GM18861 (cell line): ENCODE results near the gene FAM222A.

Experiments
- ATAC-seq: cut with Tn5 transposase; IDR thresholded peaks from one replicate; pipeline ENCODE4 v1.9.1; 2021; ENCODE audit not compliant: unreplicated experiment

Gene FAM222A

DNA sequence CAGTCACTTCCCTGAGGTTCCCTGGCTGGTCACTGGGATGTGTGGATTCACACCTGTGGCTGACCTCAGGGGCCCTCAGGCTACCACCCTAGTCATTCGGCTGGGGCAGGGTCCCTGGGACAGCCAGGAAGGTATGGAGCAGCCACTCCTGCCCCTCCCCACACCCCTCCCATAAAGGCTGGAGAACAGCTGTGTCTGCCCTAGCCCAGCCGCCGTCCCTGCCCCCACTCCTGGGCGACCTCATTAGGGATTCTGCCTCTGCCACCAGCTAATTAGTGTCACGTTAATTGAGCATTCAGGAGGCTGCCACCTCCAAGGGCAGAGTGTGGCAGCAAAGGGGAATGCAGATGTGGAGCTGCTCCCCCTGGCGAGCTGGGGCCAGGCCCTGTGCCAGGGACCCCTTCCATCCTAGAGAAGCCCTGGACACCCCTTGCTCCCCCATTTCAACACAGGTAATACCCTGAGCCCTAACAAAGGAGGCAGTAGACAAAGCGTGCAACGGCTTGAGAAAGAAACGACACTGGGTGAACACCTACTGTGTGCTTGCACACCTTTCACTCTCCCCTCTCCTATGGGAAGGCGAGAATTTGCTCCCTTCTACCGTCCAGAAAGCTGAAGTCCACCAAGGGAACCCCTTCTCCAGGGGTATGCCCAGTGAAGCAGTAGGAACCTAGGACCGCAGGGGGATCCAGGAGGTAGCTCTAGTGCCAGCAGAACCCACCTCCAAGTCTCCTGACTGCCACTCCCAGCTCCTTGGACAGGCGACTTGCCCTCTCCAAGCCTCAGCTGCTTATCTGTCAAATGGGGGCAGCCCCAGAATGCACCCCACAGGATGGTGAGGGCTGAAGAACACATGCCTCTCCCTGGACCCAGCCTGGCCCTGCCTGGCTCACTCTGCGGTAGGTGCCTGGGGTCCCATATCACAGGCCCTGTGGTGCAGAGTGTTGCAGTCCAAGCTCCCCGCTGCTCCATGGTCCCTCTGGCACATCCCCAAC lies 45.1 kb downstream of the FAM222A start:
- ATAC-seq: no peak

DNA sequence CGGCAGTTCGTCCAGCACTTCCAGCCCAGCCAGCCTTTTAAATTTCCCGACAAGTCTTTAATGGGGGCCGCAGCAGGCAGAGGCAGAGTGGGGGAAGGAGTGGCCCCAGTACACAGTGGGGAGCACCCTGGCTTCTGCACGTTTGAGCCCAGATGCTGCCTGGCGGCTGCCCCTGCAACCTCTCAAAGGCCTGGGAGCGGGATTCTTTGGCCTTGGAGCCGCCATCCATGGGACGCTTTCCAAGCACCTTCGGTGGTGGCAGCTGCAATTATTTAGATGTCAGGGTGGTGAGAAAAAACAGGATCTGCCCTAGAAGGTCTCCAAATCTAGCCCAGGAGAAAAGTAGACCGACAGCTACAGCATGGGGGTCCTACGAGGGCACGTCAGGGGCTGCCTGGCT lies 46.0 kb downstream of the FAM222A start:
- no peak for ATAC-seq

GRCh38 chr12:109760031-109760929 lies 46.7 kb downstream of the FAM222A start:
- ATAC-seq: no peak

DNA sequence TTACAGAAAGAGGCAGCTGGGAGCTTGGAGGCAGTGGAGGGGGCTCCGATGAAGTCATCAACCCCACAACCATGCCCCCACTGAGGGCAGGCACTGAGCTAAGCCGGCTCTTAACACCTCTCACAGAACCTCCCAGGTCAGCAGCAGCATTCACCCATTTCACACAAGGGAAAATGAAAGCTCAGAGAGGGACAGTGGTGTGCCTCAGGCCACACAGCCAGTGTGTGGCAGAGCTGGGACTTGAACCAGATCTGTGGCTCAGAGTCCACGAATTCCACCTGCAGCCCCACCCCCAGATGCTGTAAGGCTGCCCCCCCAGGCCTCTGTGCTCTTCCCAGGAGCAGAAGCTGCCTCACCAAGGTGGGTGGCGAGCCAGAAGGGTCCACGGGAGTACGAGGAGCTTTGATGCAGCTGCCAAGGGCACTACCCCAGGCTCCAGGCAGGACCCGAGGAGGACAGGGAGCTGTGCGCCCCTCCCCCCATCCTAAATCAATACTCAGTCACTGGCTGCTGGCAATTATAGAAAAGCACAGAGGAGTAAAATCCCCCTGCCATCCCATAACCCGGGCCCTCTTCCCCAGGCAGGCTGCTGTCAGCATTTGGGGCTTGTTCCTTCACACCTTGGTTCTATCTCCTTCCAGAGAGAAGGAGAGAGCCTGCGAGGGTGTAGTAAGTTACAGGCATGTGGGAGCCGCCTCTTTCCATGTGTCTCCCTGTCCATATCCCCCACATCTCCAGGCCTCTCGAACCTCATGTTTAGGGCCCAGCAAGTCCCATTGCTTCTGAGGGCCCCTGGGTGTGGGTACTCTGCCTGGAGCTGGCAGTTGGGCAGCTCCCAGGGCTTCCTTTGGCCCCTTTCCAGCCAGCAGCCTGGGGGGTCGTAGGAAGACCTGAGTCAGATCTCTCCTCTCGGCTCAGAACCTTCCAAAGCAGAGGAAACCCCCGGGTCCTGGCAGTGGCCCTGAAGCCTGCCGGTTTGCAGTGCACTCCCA lies 47.6 kb downstream of the FAM222A start:
- no peak for ATAC-seq

DNA sequence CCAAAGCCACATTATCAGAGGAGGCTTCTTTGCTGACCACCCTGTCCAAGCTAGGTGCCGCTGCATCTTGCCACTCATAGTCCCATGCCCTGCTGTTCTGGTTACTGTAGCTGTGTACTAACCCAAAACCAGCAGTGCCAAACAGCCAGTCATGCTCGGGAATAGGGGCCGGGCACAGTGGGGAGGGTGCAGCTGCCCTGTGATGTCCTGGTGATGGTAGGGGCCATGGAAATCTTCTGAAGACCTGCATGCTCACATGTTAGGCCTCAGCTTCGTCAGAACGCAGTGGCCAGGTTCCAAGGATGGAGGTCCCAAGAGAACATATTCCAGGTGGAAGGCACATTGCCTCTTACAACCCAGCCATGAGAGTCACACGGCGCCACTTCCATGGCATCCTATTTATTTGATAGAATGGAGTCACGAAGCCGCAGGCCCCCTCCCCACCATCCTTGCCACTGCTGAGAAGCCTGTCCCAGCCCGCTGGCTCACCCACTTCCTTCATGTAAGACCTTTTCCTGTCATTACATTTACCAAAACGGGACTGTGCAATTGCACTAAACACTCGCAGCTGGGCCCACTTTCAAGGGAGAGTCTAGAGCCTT lies 48.5 kb downstream of the FAM222A start:
- no peak for ATAC-seq

DNA sequence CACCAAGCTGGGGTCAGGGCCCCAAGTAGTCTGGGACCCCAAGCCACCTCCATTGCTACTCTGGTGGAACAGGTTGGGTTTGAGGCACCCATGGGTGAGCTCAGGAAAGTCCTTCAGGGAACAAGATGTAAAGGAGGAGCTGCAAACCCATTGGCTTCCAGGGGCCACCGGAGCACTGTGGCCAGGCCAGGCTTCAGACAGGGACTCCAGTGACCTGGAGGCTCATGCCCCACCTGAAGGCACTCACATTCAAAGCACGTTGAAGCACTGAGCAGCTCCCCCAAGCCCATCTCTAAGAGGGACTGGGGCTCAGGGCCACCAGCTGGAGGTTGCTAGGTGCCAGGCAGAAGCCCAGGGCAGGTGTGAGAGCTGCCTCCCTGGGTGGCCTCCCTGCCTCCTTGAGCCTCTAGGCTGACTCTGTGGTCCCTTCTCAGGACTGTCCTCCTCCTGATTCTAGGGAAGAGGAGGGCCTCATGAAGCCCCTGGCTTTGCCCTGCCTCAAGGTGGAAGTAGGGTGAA lies 49.1 kb downstream of the FAM222A start:
- no peak for ATAC-seq

DNA sequence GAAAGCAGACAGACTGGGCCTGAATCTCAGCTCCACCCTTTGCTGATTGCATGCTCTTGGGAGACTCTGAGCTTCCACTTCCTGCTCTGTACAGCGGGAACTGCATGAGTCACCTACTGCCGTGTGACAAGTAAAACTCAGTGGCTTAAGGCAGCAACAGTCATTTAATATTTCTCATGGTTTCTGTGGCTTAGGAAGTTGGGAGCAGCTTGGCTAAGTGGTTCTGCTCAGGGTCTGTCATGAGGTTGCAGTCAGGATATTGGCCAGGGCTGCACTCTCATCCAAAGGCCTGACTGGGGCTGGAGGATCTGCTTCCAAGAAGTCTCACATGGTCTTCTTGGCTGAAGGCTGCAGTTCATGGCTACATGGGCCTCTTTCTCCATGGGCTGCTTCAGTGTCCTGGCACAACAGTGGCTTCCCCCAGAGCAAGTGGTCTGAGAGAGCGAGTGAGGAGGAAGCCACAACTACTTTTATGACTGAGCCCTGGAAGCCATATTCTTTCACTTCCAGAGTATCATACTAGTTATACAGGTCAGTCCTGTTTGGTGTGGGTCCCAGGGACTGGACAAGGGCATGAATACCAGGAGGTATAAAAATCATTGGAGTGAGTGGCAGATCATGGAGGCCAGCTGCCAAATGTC lies 49.7 kb downstream of the FAM222A start:
- no peak for ATAC-seq

DNA sequence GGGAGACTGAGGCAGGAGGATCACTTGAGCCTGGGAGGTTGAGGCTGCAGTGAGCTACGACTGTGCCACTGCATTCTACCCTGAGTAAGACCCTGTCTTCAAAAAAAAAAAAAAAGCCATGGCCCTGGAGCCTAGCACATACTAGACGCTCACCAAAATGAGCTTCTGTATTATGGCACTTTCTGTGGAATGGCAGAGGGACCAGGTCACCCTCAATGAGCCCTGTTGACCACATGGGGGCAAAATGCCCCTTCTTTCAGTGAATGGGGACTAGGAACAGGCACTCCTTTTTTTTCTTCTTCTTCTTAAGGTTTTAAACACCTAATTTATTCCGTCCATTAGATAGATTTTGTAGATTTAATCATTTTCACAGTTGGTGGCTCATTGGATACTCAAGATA lies 50.5 kb downstream of the FAM222A start:
- no peak for ATAC-seq

DNA sequence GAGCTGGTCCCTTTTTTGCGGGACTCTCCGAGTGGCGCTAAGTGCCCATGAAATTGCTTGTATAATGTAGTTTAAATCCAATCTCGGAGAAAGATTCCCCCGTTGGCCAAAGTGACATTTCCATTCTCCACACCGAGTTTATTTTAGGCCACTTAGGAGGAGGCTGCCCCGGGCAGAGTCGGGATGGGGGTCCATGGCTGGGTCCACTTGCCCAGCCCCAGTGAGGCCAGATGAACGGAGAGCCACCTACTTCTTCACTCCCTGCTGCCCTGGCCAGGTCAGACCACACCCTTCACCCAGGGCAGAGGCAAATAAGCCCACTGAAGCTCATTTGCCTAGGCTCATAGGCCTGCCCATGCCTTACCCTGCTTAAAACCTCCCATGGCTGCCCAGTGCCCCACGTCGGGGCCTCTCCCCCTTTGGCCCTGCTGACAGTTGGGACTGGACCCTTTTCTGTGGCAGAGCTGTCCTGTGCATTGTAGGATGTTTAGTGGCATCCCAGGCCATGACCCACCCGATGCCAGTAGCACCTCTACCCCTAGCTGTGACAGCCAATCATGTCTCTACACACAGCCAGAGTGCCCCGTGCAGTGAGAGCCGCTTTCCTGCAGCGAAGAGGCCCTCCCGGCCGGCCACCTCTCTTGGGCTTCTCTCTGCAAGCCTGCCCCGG lies 51.3 kb downstream of the FAM222A start:
- no peak for ATAC-seq

DNA sequence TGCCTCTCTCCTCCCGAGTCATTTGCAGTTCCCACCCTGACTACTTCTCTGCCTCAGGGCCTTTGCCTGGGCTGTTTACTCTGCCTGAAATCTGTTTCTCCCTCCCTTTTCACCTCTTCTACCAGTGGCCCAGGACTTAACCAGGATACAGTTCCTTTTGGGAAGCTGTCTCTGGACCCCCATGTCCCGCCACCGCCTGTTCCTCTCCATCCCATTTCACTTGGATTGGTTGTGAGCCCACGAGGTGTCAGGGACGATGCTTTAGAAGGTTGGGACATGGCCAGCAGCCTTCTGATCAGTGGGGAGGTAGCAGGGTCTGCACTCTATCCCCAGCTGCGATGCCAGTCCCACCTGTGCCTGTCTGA lies 51.8 kb downstream of the FAM222A start:
- ATAC-seq: no peak

DNA sequence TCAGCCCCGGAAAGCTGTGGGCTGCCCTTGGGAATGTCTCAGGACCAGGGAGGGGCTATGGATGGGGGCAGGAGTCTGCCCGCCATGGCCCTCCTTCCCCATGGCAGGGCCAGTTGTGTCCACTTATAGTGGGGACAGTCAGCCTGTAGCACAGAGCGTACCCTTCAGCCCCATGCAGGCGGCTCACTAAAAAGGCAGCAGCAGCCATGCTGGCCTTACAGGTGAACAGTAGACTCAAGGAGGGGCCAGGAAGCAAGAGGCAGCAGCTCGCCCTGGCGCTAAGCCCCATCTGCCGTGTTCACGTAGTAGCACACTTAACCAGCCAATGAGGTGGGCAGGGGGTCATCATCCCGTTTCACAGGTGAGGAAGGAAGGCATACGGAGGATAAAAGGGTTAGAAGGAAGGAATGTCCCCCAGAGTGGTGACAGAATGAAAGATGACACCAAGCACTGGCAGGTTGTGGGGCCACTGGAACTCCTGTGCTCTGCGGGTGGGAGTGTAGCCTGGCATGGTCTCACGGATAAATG lies 52.7 kb downstream of the FAM222A start:
- no peak for ATAC-seq

DNA sequence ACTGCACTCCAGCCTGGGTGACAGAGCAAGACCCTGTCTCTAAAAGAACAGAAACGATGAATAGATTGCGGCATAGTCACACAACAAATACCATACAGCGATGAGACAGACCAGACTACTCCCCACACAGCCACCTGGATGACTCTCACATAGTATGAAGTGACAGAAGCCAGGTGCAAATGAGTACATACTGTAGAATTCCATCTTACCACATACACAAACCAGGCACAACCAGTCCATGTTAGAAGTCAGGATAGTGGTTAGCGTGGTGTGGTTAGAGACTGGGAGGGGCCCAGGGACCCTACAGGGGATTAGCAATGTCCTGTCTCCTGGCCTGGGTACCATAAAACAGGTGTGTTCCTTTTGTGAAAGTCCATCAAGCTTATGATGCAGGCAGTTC lies 53.8 kb downstream of the FAM222A start:
- ATAC-seq: no peak

DNA sequence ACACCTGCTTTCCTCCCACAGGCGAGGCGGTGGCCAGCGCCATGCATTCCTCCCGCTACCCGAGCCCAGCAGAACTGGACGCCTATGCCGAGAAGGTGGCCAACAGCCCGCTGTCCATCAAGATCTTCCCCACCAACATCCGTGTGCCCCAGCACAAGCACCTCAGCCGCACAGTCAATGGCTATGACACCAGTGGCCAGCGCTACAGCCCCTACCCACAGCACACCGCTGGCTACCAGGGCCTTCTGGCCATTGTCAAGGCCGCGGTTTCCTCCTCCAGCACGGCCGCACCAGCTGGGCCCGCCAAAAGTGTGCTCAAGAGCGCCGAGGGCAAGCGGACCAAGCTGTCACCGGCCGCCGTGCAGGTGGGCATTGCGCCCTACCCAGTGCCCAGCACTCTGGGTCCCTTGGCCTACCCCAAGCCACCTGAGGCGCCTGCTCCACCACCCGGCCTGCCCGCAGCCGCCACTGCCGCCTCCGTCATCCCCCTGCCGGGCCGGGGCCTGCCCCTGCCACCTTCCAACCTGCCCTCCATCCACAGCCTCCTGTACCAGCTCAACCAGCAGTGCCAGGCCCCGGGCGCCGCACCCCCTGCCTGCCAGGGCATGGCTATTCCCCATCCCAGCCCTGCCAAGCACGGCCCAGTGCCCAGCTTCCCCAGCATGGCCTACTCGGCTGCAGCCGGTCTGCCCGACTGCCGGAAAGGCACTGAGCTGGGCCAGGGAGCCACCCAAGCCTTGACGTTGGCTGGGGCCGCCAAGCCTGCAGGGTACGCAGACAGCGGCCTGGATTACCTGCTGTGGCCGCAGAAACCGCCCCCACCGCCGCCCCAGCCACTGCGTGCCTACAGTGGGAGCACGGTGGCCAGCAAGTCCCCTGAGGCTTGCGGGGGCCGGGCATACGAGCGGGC lies 54.6 kb downstream of the FAM222A start:
- ATAC-seq: no peak

GRCh38 chr12:109768901-109769670 lies 55.5 kb downstream of the FAM222A start:
- no peak for ATAC-seq

- ATAC-seq: no peak
These were observed 56.7 kb downstream of the FAM222A start for GRCh38 chr12:109770104-109770860.
